ENCODE measurements around the gene EFNA3. TPM values are rescaled to one million over a fixed set of nuclear protein-coding genes. Genes with fewer than 3 reads are reported as not detected.

The EFNA3 gene
- total RNA-seq, 1 experiment from 2014 or later = 12.5 TPM

GRCh38 chr1:155030899-155031298, 47.7 kb upstream of the EFNA3 start:
- Mint-ChIP-seq H3K4me3 (no peak overlapping the region), H3K36me3 (no peaks in the 10 kb centered on the region), H3K4me1 (no peaks in the 10 kb centered on the region), H3K27me3 (ENCODE audit: low read depth) (peaks cover 3% of the 10 kb centered on the region; the same call in 1 of the 2 replicates), H3K9me3 (no peaks in the 10 kb centered on the region), H3K27ac (no peak overlapping the region)
- TF ChIP-seq TEAD1 (CRISPR knock-in tag; IDR thresholded peaks at IDR 0.05) (no peak), NFE2L1 (CRISPR knock-in tag; IDR thresholded peaks at IDR 0.05) (no peak), ETV6 (CRISPR knock-in tag; IDR thresholded peaks at IDR 0.05) (no peak), NR3C1 (CRISPR knock-in tag; conservative IDR thresholded peaks at IDR 0.05; ENCODE audit: low read depth) (no peak), RORB (CRISPR knock-in tag; IDR thresholded peaks at IDR 0.05) (no peak), USF2 (CRISPR knock-in tag; IDR thresholded peaks at IDR 0.05) (no peak), PREB (CRISPR knock-in tag; IDR thresholded peaks at IDR 0.05; ENCODE audit: borderline replicate concordance) (no peak), HMGXB4 (CRISPR knock-in tag; IDR thresholded peaks at IDR 0.05) (no peak), STAT6 (CRISPR knock-in tag; conservative IDR thresholded peaks at IDR 0.05; ENCODE audit: low read depth) (no peak)
- no peak; the same call in 1 of the 2 replicates for ATAC-seq
- CTCF ChIA-PET = interaction anchor here (0.5 to 4.0 kb wide), 5 partner anchors 13 to 67 kb away, joined by 3 to 15 read pairs (median 5); no protein-coding TSS in a partner anchor
- no peak for DNase-seq (ENCODE audit: low spot score)
- POLR2A ChIA-PET = no interaction called here

GRCh38 chr1:155032886-155033285, 45.8 kb upstream of the EFNA3 start:
- Mint-ChIP-seq H3K36me3 (no peaks in the 10 kb centered on the region), H3K4me3 (no peak overlapping the region), H3K4me1 (no peaks in the 10 kb centered on the region), H3K9me3 (no peaks in the 10 kb centered on the region), H3K27me3 (ENCODE audit: low read depth) (peaks cover 8% of the 10 kb centered on the region; the same call in 1 of the 2 replicates), H3K27ac (no peak overlapping the region)
- CTCF ChIA-PET = interaction anchor here (0.9 to 4.0 kb wide), 7 partner anchors 12 to 135 kb away, joined by 3 to 15 read pairs (median 4); partner anchors contain the start of gene ADAM15
- DNase-seq (ENCODE audit: low spot score) (no peak), ATAC-seq (no peak)
- POLR2A ChIA-PET = no interaction called here
- TF ChIP-seq MYBL2 (CRISPR knock-in tag; IDR thresholded peaks at IDR 0.05) (no peak), ARID4B (CRISPR knock-in tag; IDR thresholded peaks at IDR 0.05; ENCODE audit: borderline replicate concordance) (no peak), ZNF232 (CRISPR knock-in tag; IDR thresholded peaks at IDR 0.05) (no peak), NFYB (CRISPR knock-in tag; conservative IDR thresholded peaks at IDR 0.05; ENCODE audit: low read depth) (no peak), ATF1 (CRISPR knock-in tag; IDR thresholded peaks at IDR 0.05) (no peak), NFE2L1 (CRISPR knock-in tag; IDR thresholded peaks at IDR 0.05) (no peak), GRHL2 (CRISPR knock-in tag; IDR thresholded peaks at IDR 0.05; ENCODE audit: insufficient replicate concordance, severe bottlenecking) (no peak), ZNF281 (CRISPR knock-in tag; IDR thresholded peaks at IDR 0.05) (no peak), CREM (CRISPR knock-in tag; IDR thresholded peaks at IDR 0.05) (no peak)
